ENCODE results near the gene SMTNL2. TPM values are rescaled to one million over a fixed set of nuclear protein-coding genes. Genes with fewer than 3 reads are reported as not detected.
"Not testable (repeated sequence)": the region's sequence is repeated elsewhere in the genome, so short reads cannot be mapped to it uniquely, and the experiment has no call there.

SMTNL2 gene
- total RNA-seq, 1 experiment from 2014 or later = not detected

DNA sequence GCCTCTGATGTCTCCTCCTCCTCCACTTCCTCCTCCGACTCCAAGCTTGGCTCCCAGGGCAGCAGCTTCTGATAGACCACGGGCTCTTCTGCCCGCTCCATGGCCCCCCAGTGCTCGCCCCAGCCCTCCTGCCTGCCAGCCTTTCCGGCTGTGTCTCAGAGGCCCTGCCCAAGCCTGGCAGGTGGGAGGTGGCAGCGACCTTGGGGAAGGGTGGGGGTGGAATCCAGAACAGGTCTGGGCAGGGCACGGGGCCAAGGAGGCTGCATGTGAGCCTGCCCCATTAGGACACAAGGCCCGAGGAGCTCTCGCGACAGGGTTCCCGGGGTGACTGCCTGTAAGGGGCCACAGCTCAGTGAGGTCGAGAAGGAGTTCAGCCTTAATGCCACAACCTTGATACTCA lies 23.9 kb upstream of the SMTNL2 start, which contains the start of gene GGT6:
Gene GGT6 (minus strand): TSS at position 157 of the 400 bp plus-strand sequence. CDS start 56 bp downstream, at position 101.
- no peak for DNase-seq (ENCODE audit: low read depth)

DNA sequence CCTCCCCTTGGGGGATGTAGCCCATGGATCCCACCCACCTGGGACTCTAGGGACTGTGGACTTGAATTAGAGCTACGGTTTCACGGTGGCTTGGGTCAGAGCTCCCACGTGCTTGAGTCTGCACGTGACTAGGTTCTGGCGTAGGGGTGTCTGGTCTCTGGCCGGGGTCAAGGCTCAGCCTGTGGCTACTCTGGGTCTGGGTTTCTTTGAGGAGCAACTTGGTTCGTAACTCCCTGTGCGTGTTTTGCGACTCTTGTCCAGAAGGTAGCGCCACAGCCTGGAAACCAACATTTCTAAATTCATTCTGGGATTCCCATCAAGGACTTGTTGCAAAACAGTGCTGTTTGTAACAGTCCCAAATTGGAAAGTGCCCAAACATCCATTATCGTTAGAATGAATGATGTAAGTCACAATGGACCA lies 23.5 kb upstream of the SMTNL2 start:
- DNase-seq (ENCODE audit: low read depth) = no peak

DNA sequence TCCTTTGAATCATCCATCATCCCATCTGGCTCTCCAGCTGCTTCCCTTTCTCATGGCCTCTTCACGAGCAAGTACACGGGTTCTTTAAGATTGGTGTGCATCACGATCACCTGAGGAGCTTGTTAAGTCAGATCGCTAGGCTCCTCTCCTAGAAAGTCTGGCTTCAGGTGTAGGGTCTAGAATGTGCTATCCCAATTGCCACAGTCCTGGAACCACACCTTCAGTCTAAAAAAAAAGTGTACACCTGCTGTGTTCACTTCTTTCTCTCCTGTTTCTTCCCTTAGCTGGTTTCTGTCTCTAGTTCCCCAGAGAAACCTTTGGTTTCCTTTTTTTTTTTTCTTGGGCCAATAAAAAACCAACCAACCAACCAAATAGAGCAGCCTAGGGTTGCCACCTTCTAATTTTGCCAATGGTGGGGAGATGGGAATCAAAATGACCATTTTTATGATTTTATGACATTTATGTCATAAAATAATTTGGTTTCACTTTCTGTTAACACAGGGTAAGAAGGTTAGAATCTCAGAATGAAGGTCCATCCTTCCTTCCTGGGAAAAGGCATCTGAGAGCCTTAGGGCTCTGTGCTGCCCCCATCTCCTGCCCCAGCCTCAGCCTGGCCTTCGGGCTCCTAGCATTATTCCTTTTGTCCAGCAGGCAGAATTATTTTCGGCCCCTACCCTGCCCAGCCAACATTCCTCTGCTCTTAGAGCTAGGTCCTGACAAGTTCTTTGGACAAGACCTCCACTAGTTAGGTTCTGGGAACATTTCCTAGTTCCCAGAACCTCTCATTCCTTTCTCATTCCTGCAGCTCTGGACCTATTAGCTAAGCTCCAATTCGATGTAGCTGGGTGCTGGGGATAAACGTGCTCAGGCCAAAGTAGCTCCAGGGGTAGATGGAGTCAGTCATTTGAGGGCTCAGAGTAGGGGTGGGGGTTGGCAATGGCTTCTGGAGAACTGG lies 22.0 kb upstream of the SMTNL2 start:
- no peak for DNase-seq (ENCODE audit: low read depth)

DNA sequence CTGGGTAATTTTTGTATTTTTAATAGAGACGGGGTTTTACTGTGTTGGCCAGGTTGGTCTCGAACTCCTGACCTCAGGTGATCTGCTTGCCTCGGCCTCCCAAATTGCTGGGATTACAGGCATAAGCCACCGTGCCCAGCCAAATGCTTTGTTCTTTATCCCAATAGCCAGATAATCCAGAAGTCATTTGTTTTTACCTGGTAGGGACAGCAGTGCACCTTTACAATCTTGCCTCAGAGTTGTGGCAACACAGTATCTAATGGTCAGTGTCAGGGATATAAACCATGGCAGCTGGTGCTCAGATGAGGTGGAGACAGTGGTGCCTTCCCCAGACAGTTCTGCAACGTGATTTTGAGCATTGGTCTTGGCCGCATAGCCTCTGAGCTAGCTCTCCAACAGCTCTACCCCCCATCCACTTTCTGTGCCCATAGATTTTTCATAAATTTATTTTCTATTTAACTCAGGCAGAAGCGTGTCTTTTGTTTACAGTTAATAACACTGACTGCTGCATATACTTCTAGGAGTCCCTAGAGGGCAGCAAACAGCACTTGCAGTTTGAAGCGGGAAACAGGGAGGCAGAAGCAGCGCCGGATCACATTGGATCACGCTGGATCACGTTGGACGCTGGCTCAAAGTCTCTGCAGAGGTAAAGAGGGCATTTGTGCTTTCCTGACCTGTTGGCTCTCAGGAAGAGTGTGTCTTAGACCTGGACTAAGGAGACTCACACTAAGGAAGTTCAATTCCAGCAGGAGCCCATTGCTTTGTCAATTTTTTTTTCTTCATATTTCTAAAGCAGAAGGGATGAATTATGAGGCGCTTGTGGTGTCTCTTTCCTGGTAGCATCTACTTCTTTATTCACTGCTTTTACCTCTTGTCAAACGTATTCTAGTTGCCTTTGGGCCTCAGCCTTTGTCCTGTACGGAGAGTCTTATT lies 18.9 kb upstream of the SMTNL2 start:
- peak; percentile 67 for DNase-seq (ENCODE audit: low read depth)

DNA sequence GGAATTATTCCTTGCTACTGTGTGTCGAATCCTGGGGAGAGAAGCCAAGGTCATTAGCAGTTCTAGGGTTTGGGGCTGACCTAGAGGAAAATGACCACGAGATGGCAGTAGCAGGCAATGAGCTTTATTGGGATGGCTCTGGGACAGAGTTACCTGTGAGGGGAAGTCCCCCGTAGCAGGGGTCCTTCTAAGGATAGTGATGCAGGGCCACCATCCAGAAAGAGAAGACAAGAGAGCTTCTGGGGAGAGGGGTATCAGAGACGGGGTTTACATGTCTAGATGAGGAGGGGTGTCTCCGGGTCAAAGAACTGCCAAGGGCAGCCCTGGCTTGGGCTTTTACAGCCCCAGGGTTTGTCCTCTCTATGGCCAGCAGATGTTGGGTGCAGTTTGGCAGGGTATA lies 17.5 kb upstream of the SMTNL2 start:
- peak; percentile 43 for DNase-seq (ENCODE audit: low read depth)

DNA sequence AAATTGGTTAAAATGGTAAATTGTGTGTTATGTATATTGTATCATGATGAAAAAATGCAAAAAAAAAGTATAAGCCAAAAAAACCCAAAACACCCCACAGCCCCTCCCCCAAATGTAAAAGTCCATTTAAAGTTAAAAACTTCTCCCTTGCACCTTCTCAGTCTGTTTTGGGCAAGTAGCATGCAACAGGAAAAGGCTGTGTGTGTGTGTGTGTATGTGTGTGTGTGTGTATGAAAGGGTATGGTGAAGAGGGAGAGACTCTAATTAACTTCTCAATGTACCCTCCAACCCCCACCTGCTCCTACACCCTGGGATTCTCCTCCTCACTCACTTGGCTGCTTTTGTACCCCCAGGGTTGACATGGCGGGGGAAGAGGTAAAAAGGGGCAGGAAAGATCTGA lies 14.7 kb upstream of the SMTNL2 start:
- no peak for DNase-seq (ENCODE audit: low read depth)

DNA sequence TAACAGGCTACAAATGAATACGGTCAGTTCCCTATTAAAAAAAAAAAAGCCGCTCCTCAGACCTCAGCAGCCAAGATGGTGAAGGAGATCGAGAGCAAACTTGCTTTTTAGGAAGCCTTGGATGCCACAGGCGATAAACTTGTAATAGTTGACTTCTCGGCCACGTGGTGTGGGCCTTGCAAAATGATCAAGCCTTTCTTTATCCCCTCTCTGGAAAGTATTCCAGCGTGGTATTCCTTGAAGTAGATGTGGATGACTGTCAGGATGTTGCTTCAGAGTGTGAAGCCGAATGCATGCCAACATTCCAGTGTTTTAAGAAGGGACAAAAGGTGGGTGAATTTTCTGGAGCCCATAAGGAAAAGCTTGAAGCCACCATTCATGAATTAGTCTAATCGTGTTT lies 12.2 kb upstream of the SMTNL2 start:
- no peak for DNase-seq (ENCODE audit: low read depth)

DNA sequence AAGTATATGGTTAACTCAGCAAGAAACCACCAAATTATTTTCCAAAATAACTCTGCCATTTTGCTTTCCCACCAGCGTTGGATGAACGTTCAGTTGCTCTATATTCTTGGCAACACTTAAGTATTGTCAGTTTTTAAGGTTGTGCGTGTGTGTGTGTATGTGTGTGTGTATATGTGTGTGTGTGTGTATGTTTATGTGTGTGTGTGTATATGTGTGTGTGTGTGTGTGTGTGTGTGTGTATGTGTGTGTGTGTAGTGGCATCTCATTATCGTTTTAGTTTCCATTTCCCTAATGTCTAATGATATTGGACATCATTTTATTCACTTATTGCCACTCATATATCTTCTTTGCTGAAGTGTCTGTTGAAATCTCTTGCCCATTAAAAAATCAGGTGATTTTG lies 11.2 kb upstream of the SMTNL2 start:
- no peak for DNase-seq (ENCODE audit: low read depth)

DNA sequence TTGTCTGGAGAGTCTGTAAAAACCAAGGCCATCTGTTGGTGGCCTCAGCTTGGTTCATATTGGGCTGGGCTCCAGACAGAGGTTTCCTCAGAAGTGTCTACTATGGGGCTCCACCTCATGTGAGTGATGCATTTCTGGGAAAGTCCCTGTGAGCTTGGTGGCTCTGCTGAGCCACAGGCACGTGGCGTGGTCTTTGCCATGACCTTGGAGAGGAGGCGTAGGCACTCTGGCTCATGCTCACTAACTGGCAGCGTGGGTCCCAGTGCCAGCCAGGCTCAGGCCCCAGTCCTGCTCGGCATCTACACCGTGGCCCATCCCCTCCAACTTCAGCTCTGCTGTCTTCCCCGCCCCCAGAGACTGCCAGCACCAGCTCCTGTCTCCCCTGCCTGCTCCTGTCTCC lies 10.7 kb upstream of the SMTNL2 start:
- DNase-seq (ENCODE audit: low read depth) = peak; percentile 41

DNA sequence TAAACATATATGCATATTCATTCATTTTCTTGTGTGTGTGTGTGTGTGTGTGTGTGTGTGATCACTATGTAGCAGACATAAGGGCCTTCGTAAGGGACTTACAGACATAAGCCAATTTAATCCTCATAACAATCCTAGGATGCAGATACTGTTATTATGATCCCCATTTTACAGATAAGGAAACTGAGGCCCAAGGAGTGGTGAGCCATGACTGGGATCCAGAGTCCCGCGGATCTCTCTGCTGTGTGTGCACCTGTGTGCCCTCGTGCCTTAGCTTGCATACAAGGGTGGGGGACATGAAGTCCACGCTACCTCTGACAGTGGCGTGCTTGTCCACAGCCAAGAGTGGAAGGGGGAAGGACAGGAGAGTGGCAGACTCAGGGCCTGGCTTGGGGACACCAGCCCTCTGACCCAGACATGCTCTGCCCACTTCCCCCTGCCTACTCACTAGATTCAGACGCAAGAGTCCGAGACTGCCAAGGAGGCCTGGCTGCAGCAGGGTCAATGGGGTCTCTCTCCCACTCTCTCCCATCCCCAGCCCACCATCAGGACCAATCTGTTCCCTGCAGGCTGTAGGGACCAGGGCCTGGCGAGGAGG lies 9.8 kb upstream of the SMTNL2 start:
- no peak for DNase-seq (ENCODE audit: low read depth)

DNA sequence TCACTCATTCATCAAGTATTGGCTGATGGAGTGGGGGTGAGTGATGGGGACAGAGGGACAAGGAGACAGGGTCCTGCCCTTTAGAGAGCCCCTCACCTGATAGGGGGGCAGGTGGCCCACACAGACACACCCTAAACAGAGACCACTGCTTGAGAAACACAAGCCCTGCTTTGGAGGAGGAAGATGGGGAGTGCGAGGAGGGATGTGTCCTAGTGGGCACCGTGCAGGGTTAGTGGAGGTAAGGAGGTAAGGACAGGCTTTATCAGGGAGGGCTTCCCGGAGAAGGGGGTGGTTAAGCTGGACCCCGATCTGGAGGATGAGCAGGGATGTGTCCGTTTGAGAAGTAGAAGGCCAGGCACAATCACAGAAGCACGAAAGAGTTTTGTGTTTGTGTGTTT lies 8.2 kb upstream of the SMTNL2 start:
- DNase-seq (ENCODE audit: low read depth) = no peak

DNA sequence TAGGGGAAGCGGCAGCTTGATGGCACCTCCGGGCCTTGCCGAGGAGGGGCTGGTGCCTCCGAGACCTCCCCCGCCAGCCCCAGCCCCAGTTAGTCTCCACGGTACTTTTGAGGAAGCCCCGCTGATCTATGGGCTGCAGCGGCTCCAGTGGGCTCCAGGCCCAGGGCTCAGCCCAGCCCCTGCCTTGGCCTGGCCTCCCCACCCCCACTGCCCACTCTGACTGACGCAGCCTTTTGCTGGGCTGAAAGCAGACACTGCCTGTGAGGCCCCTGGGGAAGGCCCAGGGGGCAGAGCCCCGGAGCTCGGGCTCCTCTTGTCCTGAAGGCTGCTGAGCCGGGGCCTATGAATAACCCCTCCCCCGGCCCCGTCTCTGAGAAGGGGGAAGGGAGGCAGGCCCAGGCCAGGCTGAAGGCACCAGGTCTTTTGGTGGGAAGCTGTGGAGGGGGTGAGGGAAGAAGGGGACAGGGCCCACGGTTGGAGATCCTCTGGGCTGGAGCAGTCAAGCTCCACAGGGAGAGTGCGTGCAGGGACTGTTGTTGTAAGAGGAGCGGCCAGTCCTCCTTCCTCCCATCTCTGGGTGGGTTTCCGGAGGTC lies 7.5 kb upstream of the SMTNL2 start:
- no peak for DNase-seq (ENCODE audit: low read depth)

DNA sequence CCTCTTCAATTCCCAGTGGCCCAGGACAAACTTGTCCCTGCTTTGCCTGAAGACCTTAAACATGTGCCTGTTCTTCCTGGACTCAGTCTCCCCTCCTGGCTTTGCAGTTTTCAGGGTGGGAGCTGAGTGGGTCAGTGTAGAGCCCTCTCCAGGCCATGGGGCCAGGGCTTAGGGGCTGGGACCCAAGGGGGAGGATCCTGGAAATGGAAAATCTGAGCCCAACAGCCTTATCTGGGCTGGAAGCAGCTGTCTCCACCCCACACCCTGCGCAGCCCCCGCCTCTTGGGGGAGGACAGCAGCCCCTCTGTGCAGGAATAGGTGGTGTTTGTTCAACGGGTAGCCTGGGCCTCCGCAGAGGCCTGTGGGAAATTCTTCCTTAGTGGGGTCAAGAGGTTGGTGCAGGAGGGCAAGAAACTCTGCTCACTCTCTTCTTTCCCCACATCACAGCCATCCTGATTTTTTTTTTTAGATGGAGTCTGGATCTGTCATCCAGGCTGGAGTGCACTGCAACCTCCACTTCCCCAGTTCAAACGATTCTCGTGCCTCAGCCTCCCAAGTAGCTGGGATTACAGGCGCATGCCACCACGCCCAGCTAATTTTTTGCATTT lies 6.8 kb upstream of the SMTNL2 start:
- DNase-seq (ENCODE audit: low read depth) = no peak

DNA sequence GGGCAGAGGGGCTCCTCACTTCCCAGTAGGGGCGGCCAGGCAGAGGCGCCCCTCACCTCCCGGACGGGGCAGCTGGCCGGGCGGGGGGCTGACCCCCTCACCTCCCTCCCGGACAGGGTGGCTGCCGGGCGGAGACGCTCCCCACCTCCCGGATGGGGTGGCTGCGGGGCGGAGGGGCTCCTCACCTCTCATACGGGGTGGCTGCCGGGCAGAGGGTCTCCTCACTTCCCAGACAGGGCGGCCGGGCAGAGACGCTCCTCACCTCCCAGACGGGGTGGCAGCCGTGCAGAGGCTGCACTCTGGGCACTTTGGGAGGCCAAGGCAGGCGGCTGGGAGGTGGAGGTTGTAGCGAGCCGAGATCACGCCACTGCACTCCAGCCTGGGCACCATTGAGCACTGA lies 6.0 kb upstream of the SMTNL2 start:
- DNase-seq (ENCODE audit: low read depth) = not testable (repeated sequence)

DNA sequence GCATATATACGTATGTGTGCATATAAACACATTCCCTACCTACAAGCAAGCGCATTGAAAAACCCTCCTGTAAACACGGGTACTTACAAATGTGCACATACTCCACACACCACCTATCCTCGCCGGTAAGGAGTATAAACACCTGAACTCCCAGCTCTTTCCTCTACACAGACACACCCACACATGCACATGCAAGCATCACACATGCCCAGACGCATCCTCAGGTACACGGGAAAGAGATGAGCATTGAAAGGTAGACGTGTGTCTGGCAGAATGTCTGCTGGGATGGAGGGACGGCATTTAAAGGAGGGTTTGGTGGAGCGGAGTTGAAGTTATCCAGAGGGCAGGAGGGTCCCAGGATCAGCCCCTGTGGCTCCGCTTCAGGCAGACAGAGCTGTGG lies 4.7 kb upstream of the SMTNL2 start:
- no peak for DNase-seq (ENCODE audit: low read depth)

DNA sequence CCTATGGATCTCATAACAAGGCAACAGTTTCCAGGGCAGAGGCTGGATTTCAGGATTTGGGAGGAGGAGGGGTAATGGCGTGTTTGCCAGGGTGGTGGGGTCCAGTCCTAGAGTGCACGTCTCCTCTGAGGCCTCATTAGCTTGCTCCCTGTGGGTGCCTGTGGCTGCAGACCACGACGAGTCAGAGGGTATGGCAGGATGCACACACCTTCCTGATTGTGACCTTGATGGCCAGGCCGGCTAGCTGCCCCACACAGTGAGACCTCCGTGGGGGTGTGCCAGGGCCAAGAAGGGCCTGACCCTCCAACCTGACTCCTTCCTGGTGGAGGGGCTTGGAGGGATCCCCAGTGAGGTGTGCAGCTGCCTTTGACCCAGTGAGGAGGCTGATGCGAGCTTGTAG lies 4.0 kb upstream of the SMTNL2 start:
- DNase-seq (ENCODE audit: low read depth) = no peak

DNA sequence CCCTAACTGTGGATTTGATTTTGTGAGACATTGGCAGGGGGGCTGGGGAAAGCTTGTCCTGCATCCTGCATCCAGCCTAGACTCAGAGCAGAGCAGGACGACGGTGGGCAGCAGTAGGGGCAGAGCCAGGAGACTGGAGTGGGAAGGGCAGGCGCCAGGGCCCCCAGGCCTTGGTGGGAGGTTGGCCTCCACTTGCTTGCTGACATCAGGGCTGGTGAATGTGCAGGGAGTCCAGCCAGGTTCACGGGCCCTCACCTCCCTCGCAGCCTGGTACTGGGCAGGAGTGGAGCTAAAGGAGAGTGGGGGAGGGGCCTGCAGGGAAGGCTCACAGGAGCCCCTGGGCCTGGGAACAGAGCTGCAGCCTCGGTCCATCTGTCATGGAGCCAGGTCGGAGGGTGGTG lies 2.2 kb upstream of the SMTNL2 start:
- no peak for DNase-seq (ENCODE audit: low read depth)

DNA sequence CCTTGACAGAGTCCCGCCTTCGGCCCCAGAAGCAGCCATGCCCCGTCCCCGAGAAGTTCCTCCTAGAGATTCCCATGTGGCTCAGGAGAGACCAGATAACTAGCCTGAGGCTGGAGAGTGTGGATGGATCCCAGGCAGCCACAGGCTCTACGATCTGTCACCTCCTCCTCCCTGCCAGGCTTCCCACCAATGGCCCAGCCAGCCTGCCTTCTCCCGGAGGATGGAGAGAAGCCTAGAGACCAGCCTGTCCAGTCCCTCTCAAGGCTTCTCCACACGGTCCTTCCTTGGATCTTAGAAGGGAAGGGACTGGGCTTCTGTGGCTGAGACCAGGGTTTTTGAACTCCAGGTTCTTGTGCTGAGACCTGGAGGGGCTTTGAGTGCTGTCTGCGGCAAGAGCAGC lies 1.6 kb upstream of the SMTNL2 start:
- no peak for DNase-seq (ENCODE audit: low read depth)

DNA sequence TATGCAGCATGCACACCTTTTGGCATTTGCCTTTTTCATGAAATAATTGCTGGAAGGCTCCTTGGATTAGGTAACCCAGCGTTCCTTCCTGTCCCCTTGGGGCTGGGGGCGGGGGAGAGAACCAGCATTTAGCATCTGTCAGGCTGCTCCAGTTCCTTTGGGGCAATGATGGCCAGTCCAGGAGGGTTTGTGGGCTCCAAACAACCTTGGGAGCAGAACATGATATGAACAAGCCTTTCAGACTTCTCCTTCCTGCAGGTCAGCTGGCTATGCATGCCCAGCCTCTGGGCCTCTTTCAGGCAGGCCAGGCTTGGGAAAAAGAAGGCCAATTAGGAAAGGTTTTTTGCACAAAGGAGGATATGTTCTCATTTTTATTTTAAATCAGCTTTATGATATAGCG lies 1.1 kb upstream of the SMTNL2 start:
- DNase-seq (ENCODE audit: low read depth) = no peak

DNA sequence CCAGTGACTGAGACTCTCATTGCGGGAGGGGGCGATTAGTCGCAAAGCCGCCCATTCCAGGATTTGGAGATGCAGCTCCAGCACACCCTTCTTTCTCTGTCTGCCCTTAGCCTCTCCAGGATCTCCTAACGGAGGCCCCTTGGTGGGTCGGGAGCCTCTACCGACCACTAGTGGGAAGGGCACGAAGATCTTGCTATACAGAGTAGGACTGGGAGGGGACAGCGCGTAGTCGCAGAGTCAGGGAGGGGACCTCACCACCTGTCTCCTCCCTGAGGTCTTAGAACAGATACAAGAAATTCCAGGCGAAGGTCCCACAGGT lies 588 bp upstream of the SMTNL2 start:
- no peak for DNase-seq (ENCODE audit: low read depth)

DNA sequence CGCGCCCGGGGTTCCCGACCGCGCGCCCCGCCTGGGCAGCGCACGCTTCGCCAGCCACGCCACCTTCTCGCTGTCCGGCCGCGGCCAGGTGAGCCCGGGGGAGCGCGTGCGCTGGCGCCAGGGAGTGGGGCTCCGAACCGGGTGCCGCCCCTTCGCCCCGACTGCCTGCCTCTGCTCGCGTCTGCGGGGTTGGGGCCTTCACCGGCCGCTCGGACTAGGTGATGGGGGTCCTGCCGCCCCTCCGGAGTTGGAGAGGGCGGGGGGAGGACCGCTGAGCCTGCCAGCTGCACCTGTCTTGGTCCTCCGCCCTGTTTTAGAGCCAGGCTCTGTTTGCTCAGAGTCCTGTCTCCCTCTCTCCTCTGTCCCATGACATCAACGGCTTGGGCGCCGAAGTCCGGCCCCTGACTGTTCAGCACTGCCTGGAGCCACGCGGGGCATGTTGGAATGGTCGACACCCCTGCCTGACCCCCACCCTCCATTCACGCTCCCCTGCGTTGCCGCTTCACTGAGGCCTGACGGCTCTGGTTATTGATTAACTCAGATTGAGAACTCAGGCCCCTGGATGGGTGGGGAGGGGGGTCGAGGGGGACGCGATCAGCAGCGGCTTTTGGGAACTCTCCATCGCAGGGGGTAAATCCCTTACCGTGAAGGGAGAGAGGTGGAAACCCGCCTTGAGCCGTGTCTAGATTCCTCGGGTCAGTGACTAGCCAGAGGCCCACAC lies 748 bp downstream of the SMTNL2 start:
- no peak for DNase-seq (ENCODE audit: low read depth)

Data from RPMI7951 (cell line).